Measurements from ENCODE around the gene SENP3. TPM values are rescaled to one million over a fixed set of nuclear protein-coding genes. Genes with fewer than 3 reads are reported as not detected.

The SENP3 gene
- total RNA-seq, 2 experiments from 2014 or later, result 43.7 to 50.2 TPM

DNA sequence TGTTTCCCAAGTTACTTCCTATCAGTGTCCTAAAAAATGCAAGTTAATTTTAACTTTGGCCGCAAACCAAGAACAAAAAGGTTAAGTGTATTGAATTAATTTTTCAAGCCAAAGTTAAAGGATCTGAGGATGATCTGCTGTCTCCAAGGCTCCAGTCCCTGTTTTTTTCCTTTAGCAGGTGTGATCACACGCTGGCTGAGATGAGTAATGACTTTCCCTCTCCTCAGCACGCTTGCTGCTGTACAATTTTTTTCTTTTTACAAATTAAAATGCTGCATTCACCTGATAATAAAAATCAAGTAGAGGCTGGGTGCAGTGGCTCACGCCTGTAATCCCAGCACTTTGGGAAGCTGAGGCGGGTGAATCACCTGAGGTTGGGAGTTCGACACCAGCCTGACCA, 16.8 kb upstream of the SENP3 start:
- Mint-ChIP-seq H3K4me3 (no peak overlapping the region), H3K27ac (no peak overlapping the region), H3K9me3 (no peaks in the 10 kb centered on the region), H3K36me3 (peaks cover 12% of the 10 kb centered on the region), H3K4me1 (peaks cover 15% of the 10 kb centered on the region), H3K27me3 (peaks cover 5% of the 10 kb centered on the region)
- POLR2A ChIA-PET, result no interaction called here
- ATAC-seq (ENCODE audit: low read depth) (no peak), DNase-seq (no peak)

DNA sequence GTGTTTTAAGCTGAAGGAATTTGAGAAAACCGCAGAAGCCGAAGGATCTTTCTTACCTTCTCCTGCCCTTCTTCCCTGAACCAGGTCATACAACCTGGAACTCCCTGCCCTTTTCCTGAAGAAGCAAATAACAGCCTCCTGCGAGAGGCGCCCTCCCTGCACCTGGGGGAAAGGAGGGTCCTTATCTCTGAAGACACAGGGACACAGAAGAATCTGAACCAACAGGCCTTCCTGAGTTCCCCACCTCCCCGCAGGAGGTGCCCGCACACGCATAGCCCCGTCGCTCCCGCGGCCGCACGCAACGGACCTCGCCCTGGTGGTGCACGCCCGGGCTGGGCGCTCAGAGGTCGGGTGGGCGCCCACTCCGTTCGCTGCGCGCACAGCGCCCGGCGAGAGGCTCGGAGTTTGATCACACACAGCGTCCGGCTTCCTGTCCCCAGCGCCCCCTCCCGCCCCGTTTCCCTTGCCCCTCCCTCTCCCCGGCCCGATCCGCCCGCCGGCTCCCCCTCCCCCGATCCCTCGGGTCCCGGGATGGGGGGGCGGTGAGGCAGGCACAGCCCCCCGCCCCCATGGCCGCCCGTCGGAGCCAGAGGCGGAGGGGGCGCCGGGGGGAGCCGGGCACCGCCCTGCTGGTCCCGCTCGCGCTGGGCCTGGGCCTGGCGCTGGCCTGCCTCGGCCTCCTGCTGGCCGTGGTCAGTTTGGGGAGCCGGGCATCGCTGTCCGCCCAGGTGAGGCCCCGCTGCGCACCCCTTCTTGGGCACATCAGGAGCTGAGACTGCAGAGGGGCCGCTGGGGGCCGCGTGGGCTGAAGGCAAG, 12.9 kb upstream of the SENP3 start, which contains the start of gene TNFSF12:
Gene TNFSF12 (plus strand): TSS at position 474 of the 816 bp plus-strand sequence. CDS start 96 bp downstream, at position 570.
- peaks cover 43% of the 10 kb centered on the region for H3K4me1 Mint-ChIP-seq
- peaks cover 4% of the 10 kb centered on the region for H3K27me3 Mint-ChIP-seq
- H3K4me3 Mint-ChIP-seq, result peak within 1 kb of the TSS; percentile 100
- H3K36me3 Mint-ChIP-seq, result peaks cover 28% of the 10 kb centered on the region
- peak; percentile 77 for DNase-seq
- no peaks in the 10 kb centered on the region for H3K9me3 Mint-ChIP-seq
- peak within 1 kb of the TSS; percentile 97 for H3K27ac Mint-ChIP-seq
- peak; percentile 62 for ATAC-seq (ENCODE audit: low read depth)
- POLR2A ChIA-PET, result interaction anchor here (0.7 to 2.9 kb wide), 9 partner anchors 10 to 138 kb away, joined by 3 to 10 read pairs (median 5); partner anchors contain the start of genes CD68, POLR2A, TNFSF13 and ZBTB4

DNA sequence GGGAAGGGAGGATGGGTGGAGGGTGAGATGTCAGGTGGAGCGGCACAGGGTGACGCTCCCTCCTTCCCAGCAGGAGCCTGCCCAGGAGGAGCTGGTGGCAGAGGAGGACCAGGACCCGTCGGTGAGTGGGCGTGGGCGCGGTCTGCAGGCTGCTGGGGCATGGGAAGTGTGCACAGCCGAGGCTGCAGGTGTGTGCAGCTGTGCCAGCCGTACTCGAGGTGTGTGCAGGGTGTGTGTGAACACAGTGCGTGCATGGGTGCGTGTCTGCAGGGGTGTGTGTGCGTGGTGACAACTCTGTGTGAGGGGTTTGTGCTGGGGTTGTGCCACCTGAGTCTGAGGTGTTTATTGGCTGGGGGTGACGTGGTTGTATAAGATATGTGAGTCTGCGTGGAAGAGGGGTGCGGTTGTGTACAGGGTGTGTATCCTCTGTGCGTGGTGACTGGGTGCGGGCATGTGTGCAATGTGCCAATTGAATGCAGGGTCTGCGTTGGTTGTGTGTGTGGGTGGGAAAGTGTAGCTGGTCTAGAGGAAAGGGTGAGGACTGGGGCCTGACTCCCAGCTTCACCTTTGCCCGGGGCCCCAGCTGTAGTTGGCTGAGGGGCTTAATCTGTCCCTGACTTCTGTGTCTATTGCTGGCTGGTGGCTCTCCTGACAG, 12.2 kb upstream of the SENP3 start:
- POLR2A ChIA-PET, result interaction anchor here (0.7 to 2.9 kb wide), 8 partner anchors 9 to 137 kb away, joined by 3 to 8 read pairs (median 4); partner anchors contain the start of genes CD68, POLR2A and TNFSF13
- H3K9me3 Mint-ChIP-seq, result no peaks in the 10 kb centered on the region

DNA sequence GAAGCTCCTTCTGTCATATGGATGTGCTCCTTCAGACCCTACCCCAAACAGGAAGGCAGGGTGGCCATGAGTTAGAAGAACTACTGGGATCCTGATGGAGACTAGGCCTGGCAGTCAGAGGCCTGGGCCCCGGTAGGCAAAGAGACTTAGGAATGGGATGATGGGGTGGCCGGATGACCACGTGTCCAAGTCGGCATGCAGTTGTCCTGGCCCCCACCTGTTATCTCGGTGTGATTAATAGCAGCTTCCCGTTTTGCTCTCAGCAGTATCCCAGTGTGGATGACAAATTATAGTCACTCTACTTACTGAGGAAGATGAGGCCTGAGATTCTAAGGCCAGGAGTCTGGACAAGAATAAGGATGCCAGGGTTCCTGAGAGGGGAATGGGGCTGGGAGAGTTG, 11.4 kb upstream of the SENP3 start:
- Mint-ChIP-seq H3K9me3 (no peaks in the 10 kb centered on the region), H3K4me1 (peaks cover 49% of the 10 kb centered on the region), H3K27ac (peak overlapping the region; percentile 97), H3K4me3 (peak overlapping the region; percentile 100), H3K36me3 (peaks cover 35% of the 10 kb centered on the region), H3K27me3 (no peaks in the 10 kb centered on the region)
- POLR2A ChIA-PET, result interaction anchor here (0.5 to 1.6 kb wide), 7 partner anchors 8 to 136 kb away, joined by 3 to 5 read pairs (median 4); partner anchors contain the start of genes POLR2A and TNFSF13
- DNase-seq (no peak), ATAC-seq (ENCODE audit: low read depth) (no peak)

More for the DNA sequence above, 12.2 kb upstream of the SENP3 start:
- DNase-seq, result peak; percentile 66
- Mint-ChIP-seq H3K36me3 (peaks cover 31% of the 10 kb centered on the region), H3K27ac (peak overlapping the region; percentile 97), H3K4me3 (peak overlapping the region; percentile 100), H3K4me1 (peaks cover 46% of the 10 kb centered on the region), H3K27me3 (no peaks in the 10 kb centered on the region)
- ATAC-seq (ENCODE audit: low read depth), result peak; percentile 37

DNA sequence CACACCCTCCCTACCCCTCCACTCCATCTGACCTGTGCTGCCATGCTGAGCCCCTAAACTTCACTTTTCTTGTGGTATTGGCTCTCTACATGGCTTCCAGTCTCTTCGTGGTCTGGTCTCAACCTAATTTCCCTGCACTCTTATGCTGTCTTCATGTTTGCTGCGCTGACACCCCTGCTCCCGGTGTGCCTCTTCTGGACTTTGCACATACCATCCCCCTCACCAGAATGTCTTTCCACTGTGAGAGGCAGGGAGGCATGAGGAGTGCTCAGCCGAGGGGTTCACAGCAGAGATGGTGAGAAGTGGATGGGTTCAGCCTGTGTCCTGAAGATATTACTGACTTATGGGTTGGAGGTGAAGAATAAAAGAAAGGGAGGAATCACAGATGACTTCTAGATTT, 10.3 kb upstream of the SENP3 start:
- H3K9me3 Mint-ChIP-seq, result no peaks in the 10 kb centered on the region
- peaks cover 40% of the 10 kb centered on the region for H3K36me3 Mint-ChIP-seq
- peaks cover 56% of the 10 kb centered on the region for H3K4me1 Mint-ChIP-seq
- no peaks in the 10 kb centered on the region for H3K27me3 Mint-ChIP-seq
- peak overlapping the region; percentile 93 for H3K27ac Mint-ChIP-seq
- POLR2A ChIA-PET, result interaction anchor here (1.7 to 2.4 kb wide), 4 partner anchors 10 to 167 kb away, joined by 3 to 12 read pairs (median 8); partner anchors contain the start of genes POLR2A and SENP3
- ATAC-seq (ENCODE audit: low read depth) (no peak), DNase-seq (no peak)
- H3K4me3 Mint-ChIP-seq, result peak overlapping the region; percentile 100

DNA sequence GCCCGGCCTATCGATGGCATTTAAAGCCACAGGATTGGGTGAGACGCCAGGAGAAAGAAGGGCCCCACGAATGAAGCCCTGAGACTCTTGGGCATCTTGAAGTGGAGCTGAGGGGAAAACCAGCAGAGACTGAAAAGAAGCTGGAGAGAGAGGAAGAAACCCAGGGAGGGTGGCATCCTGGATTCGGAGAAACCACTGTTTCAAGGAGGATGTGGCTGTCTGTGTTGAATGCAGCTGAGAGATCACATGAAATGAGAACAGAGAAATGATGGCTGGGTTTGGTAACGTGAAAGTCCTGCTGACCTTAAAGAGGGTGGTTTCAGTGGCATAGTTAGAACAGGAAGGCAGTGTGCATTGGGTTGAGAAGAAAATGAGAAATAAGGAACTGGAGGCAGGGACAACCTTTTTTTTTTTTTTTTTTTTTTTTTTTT, 9.1 kb upstream of the SENP3 start:
- POLR2A ChIA-PET, result interaction anchor here (0.6 to 2.4 kb wide), 19 partner anchors 8 to 290 kb away, joined by 3 to 12 read pairs (median 4); partner anchors contain the start of genes ACAP1, CD68, PLSCR3 and POLR2A
- Mint-ChIP-seq H3K36me3 (peaks cover 40% of the 10 kb centered on the region), H3K4me3 (peak overlapping the region; percentile 75), H3K27me3 (no peaks in the 10 kb centered on the region), H3K4me1 (peaks cover 60% of the 10 kb centered on the region), H3K27ac (peak overlapping the region; percentile 93), H3K9me3 (no peaks in the 10 kb centered on the region)
- DNase-seq, result peak; percentile 53
- peak; percentile 80 for ATAC-seq (ENCODE audit: low read depth)

DNA sequence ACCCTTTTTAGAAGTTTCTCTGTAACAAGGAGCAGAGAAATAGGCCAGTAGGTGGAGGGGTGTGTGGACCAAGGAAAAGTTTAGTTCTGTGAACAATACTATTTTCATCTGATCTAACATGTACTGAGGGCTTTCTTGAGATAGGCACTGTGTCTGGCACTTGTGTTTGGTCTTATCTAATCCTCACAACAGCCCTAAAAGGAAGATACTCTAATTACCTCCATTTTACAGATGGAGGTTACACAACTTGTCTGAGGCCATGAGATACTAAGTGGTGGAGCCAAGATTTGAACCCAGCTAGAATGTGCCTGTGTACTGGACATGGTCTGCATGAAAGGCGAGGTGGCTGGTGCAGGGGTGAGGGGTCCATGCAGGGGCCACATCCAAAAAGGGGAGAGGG, 8.4 kb upstream of the SENP3 start:
- no peak for DNase-seq
- Mint-ChIP-seq H3K4me1 (peaks cover 62% of the 10 kb centered on the region), H3K27me3 (no peaks in the 10 kb centered on the region), H3K27ac (peak overlapping the region; percentile 93), H3K9me3 (no peaks in the 10 kb centered on the region), H3K36me3 (peaks cover 36% of the 10 kb centered on the region), H3K4me3 (peak overlapping the region; percentile 75)
- no peak for ATAC-seq (ENCODE audit: low read depth)
- POLR2A ChIA-PET, result interaction anchor here (0.5 to 2.4 kb wide), 6 partner anchors 8 to 289 kb away, joined by 3 to 12 read pairs (median 8); partner anchors contain the start of genes POLR2A and SENP3

DNA sequence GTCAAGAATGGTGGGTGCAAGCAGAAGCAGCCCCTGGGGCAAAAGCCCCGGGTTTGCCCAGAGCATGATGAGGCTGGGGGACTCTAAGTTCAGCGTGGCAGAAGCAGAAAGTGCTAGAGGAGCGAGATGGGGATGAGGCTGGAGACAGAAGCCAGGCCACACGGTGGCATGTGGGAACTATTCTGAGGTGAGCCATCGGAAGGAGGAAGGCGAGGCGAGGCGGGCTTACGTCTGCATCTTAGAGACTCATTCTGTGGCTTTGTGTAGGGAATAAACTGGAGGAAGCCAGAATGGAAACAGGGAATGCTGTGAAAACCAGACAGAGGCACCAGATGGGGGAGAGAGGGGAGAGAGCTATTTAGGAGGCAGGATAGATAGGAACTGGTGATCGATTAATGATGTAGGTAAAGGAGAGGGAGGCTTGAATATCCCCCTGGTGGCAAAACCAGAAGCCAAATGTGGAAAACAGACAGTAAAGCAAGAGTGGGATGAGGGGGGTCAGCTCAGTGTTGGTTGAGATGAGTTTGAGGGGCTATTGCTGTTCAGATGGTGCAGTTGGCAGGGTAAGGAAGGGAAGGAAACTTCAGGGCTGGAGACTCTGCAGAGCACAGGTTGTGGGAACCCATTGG, 6.3 kb upstream of the SENP3 start:
- ATAC-seq (ENCODE audit: low read depth), result no peak
- H3K4me1 Mint-ChIP-seq, result peaks cover 67% of the 10 kb centered on the region
- H3K9me3 Mint-ChIP-seq, result no peaks in the 10 kb centered on the region
- H3K27me3 Mint-ChIP-seq, result no peaks in the 10 kb centered on the region
- H3K4me3 Mint-ChIP-seq, result no peak overlapping the region
- no peak for DNase-seq
- H3K36me3 Mint-ChIP-seq, result peaks cover 31% of the 10 kb centered on the region
- peak overlapping the region; percentile 65 for H3K27ac Mint-ChIP-seq
- POLR2A ChIA-PET, result interaction anchor here (0.6 kb wide), 1 partner anchor 313 kb away, joined by 7 read pairs; the partner anchor contains the start of gene GABARAP

DNA sequence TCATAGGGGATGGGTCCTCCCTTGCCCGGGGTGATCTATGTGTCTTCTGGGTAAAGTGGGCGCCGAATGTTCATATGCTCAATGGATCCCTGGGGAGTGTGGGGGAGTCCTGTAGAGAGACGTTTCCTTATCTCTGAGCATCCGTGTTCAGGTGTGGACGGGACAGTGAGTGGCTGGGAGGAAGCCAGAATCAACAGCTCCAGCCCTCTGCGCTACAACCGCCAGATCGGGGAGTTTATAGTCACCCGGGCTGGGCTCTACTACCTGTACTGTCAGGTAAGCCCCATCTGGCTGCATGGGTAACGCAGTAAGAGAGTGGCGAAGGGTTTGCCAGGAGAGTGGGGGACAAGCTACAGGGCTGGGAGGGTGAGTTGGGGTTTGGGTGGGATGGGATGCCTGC, 5.1 kb upstream of the SENP3 start:
- no peaks in the 10 kb centered on the region for H3K9me3 Mint-ChIP-seq
- peaks cover 30% of the 10 kb centered on the region for H3K36me3 Mint-ChIP-seq
- POLR2A ChIA-PET, result interaction anchor here (0.8 to 6.2 kb wide), 2 partner anchors 41 to 77 kb away, joined by 3 to 63 read pairs; partner anchors contain the start of gene ZBTB4
- DNase-seq (no peak), ATAC-seq (ENCODE audit: low read depth) (no peak)
- H3K27ac Mint-ChIP-seq, result peak overlapping the region; percentile 55
- H3K4me1 Mint-ChIP-seq, result peaks cover 65% of the 10 kb centered on the region
- H3K4me3 Mint-ChIP-seq, result no peak overlapping the region
- H3K27me3 Mint-ChIP-seq, result no peaks in the 10 kb centered on the region

DNA sequence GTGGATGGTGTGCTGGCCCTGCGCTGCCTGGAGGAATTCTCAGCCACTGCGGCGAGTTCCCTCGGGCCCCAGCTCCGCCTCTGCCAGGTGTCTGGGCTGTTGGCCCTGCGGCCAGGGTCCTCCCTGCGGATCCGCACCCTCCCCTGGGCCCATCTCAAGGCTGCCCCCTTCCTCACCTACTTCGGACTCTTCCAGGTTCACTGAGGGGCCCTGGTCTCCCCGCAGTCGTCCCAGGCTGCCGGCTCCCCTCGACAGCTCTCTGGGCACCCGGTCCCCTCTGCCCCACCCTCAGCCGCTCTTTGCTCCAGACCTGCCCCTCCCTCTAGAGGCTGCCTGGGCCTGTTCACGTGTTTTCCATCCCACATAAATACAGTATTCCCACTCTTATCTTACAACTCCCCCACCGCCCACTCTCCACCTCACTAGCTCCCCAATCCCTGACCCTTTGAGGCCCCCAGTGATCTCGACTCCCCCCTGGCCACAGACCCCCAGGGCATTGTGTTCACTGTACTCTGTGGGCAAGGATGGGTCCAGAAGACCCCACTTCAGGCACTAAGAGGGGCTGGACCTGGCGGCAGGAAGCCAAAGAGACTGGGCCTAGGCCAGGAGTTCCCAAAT, 4.5 kb upstream of the SENP3 start:
- H3K36me3 Mint-ChIP-seq, result peaks cover 30% of the 10 kb centered on the region
- DNase-seq (no peak), ATAC-seq (ENCODE audit: low read depth) (no peak)
- POLR2A ChIA-PET, result interaction anchor here (6.2 kb wide), 1 partner anchor 42 kb away, joined by 63 read pairs; no protein-coding TSS in a partner anchor
- no peaks in the 10 kb centered on the region for H3K27me3 Mint-ChIP-seq
- H3K4me1 Mint-ChIP-seq, result peaks cover 61% of the 10 kb centered on the region
- H3K4me3 Mint-ChIP-seq, result no peak overlapping the region
- H3K9me3 Mint-ChIP-seq, result no peaks in the 10 kb centered on the region
- H3K27ac Mint-ChIP-seq, result no peak overlapping the region

DNA sequence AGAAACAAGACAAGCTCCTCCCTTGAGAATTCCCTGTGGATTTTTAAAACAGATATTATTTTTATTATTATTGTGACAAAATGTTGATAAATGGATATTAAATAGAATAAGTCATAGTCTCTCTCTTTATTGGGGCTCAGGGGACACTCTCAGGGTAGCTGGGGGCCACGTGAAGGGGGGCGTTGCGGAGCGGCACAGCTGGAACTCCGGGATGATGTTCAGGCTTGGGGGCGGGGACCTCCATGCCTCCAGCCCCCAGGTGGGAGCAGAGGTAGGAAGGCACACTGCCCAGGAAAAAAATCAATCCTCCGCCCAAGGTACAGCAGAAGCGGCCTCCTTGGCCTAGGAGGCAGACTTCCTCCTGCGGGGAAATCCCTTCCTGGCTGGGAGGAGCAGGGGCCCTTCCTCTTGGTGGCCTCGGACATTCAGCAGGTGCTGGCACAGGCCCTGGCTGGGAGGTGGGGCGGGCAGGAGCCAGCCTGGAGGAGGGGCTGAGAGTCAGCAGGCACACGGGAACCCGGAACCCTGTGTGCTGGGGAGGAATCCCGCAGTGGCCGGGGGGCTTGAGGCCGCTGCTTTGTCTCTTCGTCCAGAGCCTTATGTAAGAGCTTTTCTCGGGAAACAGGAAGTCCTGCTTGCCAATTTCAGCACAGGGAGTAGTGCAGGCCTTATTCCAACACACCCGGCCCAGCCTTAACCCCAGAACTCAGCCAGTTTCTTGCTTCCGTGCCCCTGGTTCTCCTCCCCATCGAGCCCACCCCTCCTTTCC, 3.8 kb upstream of the SENP3 start:
- peaks cover 34% of the 10 kb centered on the region for H3K36me3 Mint-ChIP-seq

More for the DNA sequence above, 3.8 kb upstream of the SENP3 start:
- ATAC-seq (ENCODE audit: low read depth) (no peak), DNase-seq (no peak)
- peak overlapping the region; percentile 87 for H3K27ac Mint-ChIP-seq
- H3K4me3 Mint-ChIP-seq, result peak overlapping the region; percentile 78
- H3K27me3 Mint-ChIP-seq, result no peaks in the 10 kb centered on the region
- no peaks in the 10 kb centered on the region for H3K9me3 Mint-ChIP-seq
- POLR2A ChIA-PET, result interaction anchor here (0.8 to 6.2 kb wide), 4 partner anchors 8 to 118 kb away, joined by 3 to 63 read pairs (median 4); partner anchors contain the start of gene TNFSF12
- H3K4me1 Mint-ChIP-seq, result peaks cover 63% of the 10 kb centered on the region

Data from activated naive CD8-positive, alpha-beta T cell treated with anti-CD3 and anti-CD28 coated beads, Interleukin-2, amount 10 ng/mL, durations not matched to agents 7 days and 5 days (primary cell).